GM23338 (cell line): ENCODE data around the gene FGG. TPM values are rescaled to one million over a fixed set of nuclear protein-coding genes. Genes with fewer than 3 reads are reported as not detected.

Source experiments
- polyA plus RNA-seq: library from polyadenylated mRNA; unstranded; fragments of >200 nt; fragmentation: Nextera tagmentation; extraction: Ambion mirVana; gene quantifications from 2 replicates; pipeline ENCODE4 v1.2.1, GENCODE V29; 2016
- total RNA-seq: library from RNA; depleted of rRNA; stranded (reverse); fragments of >200 nt; shearing (Covaris generic); gene quantifications from 2 replicates; pipeline ENCODE4 v1.2.3, GENCODE V29; 2014; rRNA removed

Gene FGG
- total and polyA plus RNA-seq, 2 experiments from 2014 or later: not detected

Other genes with a start within 250 kb of the FGG start
- gene DCHS2, start 120.9 kb downstream of the FGG start, total RNA-seq: 6.3 and 7.6 TPM in 2 replicates
- 0.21 and 0.42 TPM in 2 replicates for gene DCHS2, start 120.9 kb downstream of the FGG start, polyA plus RNA-seq
- gene PLRG1, start 62.3 kb downstream of the FGG start, total RNA-seq: 74.2 and 82.7 TPM in 2 replicates
- 73.3 and 77.3 TPM in 2 replicates for gene PLRG1, start 62.3 kb downstream of the FGG start, polyA plus RNA-seq
- not detected in 2 replicates for gene FGB, start 49.6 kb downstream of the FGG start, total RNA-seq
- gene FGB, start 49.6 kb downstream of the FGG start, polyA plus RNA-seq: not detected in 2 replicates
- gene FGA, start 21.9 kb downstream of the FGG start, total RNA-seq: not detected in 2 replicates
- not detected in 2 replicates for gene FGA, start 21.9 kb downstream of the FGG start, polyA plus RNA-seq
- 57.1 and 59.5 TPM in 2 replicates for gene LRAT, start 131.3 kb upstream of the FGG start, total RNA-seq
- 83.0 and 90.1 TPM in 2 replicates for gene LRAT, start 131.3 kb upstream of the FGG start, polyA plus RNA-seq
- gene RBM46, start 168.6 kb upstream of the FGG start, total RNA-seq: 22.1 and 22.9 TPM in 2 replicates
- 33.4 and 42.4 TPM in 2 replicates for gene RBM46, start 168.6 kb upstream of the FGG start, polyA plus RNA-seq